Measurements from ENCODE around the gene MICALL1.

The MICALL1 gene

DNA sequence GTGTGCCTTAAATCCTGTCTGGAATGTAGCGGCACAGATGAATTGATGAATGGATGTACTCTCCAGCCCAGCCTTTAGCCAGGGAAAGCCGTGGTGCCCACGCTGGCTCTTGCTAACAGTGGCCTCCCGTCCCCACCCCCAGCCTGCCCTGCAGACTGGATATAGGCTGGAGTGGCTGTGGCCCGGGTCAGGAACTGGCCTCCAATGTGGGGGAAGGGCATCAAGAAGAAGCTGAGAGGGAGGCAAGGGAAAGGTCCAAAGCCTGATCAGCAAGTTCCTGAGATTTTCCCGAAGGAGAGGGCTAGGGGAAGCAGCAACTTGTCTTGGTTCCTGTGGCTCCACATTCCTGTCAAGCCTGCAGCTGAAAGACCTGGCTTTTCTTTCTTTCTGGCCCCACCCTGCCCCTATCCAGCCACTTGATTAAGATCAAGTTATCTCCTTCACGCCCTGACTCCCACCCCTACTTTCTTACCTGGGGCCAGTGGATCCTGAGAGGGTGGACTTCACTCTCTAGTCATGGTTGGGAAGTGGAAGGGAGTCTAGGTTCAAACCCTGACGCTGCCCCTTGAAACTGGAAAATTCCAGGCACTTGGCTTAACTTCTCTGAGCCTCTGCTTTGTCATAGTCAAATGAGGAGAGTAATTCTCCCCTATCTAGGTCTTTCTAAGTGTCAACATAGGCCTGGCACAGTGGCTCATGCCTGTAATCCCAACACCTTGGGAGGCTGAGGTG is 11.0 kb upstream of the MICALL1 start:
- DNase-seq (ENCODE audit: extremely low read depth, low read depth) = no peak
- TF ChIP-seq, protein P1, sequence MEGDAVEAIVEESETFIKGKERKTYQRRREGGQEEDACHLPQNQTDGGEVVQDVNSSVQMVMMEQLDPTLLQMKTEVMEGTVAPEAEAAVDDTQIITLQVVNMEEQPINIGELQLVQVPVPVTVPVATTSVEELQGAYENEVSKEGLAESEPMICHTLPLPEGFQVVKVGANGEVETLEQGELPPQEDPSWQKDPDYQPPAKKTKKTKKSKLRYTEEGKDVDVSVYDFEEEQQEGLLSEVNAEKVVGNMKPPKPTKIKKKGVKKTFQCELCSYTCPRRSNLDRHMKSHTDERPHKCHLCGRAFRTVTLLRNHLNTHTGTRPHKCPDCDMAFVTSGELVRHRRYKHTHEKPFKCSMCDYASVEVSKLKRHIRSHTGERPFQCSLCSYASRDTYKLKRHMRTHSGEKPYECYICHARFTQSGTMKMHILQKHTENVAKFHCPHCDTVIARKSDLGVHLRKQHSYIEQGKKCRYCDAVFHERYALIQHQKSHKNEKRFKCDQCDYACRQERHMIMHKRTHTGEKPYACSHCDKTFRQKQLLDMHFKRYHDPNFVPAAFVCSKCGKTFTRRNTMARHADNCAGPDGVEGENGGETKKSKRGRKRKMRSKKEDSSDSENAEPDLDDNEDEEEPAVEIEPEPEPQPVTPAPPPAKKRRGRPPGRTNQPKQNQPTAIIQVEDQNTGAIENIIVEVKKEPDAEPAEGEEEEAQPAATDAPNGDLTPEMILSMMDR (IDR thresholded peaks at IDR 0.05; ENCODE audit: low read depth, low read length) = no peak

DNA sequence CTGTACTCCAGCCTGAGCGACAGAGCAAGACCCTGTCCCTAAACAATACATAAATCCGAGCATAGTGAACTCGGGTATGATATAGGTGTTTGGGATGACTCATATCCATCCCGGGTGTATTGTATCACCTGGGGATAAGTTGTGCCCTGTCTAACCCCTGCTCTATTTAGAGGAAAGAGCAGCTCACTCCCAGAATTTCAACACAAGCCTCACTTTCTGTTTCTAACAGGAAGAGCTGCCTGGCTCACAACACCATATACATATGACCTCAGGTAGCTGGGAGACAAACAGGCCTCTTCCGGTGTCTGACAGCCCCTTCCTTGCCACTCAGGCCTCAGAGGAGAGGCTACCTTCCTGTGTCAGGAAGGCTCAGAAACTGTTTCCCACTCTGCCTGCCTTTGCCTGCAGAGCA is 9.9 kb upstream of the MICALL1 start:
- no peak for DNase-seq (ENCODE audit: extremely low read depth, low read depth)

DNA sequence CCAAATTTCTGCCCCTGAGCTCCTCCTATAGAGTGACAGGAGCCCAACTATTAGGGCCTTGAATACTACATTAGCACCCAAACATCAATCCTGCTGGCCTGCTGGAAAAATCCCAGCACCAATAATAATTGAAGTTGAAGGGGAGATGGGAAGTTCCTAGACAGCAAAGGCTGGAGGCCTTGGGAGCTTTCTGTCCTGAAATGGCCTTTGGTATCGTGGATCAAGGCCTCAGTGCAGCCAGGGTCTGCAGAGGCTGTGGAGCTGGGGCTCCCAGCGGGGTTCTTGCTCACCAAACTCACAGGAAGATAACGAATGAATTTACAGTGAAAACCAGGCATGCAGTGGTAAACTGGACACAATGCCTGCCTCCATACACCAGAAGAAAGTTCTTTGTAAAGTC is 9.2 kb upstream of the MICALL1 start:
- TF ChIP-seq, protein P1 (IDR thresholded peaks at IDR 0.05; ENCODE audit: low read depth, low read length) = no peak
- DNase-seq (ENCODE audit: extremely low read depth, low read depth) = no peak

More for the DNA sequence above, 9.9 kb upstream of the MICALL1 start:
- TF ChIP-seq, protein P1 (IDR thresholded peaks at IDR 0.05; ENCODE audit: low read depth, low read length) = no peak

DNA sequence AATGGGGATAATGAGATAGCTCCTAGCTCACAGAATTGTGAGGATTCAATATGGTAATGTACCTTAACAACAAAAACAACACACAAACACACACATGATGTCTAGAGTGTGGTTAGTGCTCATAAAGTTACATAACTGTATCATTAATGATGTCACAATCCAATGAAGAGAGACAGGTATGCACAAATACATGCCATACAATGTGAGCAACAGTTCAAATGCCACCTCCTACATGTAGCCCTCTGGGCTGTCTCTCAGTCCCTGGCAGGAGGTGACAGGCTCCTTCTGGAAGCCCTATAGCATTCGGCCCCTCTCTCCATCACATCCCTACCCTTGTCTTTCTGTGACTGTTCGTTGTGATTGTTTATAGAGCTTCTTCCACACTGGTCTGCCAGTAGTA is 8.3 kb upstream of the MICALL1 start:
- TF ChIP-seq, protein P1 (IDR thresholded peaks at IDR 0.05; ENCODE audit: low read depth, low read length) = no peak
- no peak for DNase-seq (ENCODE audit: extremely low read depth, low read depth)

DNA sequence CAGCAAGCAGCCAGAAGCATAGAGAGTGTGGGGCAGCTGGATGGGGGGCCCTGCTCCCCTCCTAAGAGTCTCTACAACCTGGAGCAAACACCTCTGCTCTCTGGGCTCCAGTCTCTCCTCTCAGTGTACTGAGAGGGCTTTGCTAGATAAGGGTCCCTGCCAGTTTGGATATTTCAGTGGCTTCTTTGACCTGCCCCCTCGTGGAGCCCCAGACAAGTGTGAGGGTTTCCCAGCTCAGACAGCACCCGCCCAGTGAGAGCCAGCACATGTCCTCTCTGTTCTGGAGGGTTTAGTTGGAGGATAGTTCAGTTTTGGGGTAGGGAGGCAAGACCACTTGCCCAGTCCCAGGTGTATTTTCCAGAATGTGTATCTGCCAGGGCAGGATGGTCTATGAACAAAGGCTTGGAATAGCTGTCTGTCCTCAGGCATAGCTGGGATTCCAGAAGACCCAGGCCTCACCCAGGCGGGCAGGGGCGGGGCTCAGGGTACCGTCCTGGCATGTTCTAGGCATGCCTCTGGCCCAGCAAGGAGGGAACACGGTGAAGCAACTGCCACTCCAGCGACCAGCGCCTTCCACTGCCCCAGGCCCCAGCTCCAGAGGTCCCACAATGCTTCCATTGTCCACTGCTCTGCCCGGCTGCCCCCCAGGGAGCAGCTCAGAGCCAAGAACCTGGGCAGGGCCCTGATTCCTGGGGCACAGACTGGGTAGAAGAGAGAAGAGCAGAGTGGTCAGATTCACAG is 7.5 kb upstream of the MICALL1 start:
- TF ChIP-seq, protein P1 (IDR thresholded peaks at IDR 0.05; ENCODE audit: low read depth, low read length) = no peak
- no peak for DNase-seq (ENCODE audit: extremely low read depth, low read depth)

DNA sequence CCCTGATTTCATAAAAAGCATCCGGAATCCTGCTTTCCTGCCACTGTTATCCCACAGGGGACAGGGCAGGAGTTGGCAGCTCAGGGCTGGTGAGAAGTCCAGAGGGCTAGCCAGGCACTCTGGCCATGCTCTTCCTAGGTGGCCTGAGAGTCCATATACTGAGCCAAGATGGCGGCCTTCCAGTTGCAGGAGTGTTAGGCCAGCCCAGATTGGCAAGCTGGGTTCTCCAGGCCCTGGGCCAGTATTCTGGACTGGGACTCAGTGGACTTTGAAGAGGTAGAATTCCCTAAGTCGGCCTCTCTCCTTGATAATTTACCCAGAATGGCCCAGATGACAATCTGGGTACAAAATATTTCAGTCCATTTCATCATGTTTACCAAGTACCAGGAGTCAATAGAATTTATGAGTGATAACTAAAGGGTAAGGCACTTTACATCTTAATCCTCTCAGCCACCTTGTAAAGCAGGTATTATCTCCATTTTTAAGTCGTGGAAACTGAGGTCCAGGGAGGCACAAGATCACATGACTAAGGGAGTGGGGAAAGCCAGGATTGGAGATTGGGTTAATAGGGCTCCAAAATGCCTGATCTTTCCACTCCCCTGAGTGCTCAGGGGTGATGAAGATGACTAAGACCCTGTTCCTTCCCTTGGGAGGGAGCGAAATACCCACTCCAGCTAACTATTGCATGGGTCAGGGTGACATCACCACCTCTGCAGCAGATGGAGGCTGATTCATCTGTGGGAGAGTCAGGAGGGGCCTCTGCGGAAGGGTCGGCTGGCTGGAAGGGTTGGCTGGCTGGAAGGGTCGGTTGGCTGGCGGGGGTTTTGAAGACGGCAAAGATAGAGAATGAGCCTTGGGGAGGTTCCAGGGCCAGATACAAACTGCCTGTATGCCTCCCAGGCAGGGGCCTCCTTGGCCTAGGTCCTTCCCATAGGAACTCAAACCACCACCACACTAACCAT is 1.2 kb upstream of the MICALL1 start:
- TF ChIP-seq, protein P1 (IDR thresholded peaks at IDR 0.05; ENCODE audit: low read depth, low read length) = no peak
- peak; percentile 79 for DNase-seq (ENCODE audit: extremely low read depth, low read depth)

Data from AG09319 (cell line).